Cardiac fibroblast (primary cell): ENCODE data around the gene CCDC184.

Experiments
- DNase-seq, 2 donors: peaks; one replicate each; pipeline versions ENCODE4 v3.0.0 to v3.0.0-alpha.2; 2010; ENCODE audit warnings: low read depth in 2 of 2
- H3K4me3 ChIP-seq, 2 donors: replicated peaks in 1 of 2; 1 replicate in 1 of 2; 2 replicates in 1 of 2; pipeline ENCODE4 v1.5.1; 2011; ENCODE audit warnings: low read depth in 2 of 2, low read length in 2 of 2, mild to moderate bottlenecking in 2 of 2, moderate library complexity in 1 of 2
- TF ChIP-seq, protein P1 (sequence below): IDR thresholded peaks from one replicate; pipeline ENCODE4 v1.5.1; 2011; ENCODE audit warnings: low read depth, mild to moderate bottlenecking, low read length, inconsistent platforms

CCDC184 gene

DNA sequence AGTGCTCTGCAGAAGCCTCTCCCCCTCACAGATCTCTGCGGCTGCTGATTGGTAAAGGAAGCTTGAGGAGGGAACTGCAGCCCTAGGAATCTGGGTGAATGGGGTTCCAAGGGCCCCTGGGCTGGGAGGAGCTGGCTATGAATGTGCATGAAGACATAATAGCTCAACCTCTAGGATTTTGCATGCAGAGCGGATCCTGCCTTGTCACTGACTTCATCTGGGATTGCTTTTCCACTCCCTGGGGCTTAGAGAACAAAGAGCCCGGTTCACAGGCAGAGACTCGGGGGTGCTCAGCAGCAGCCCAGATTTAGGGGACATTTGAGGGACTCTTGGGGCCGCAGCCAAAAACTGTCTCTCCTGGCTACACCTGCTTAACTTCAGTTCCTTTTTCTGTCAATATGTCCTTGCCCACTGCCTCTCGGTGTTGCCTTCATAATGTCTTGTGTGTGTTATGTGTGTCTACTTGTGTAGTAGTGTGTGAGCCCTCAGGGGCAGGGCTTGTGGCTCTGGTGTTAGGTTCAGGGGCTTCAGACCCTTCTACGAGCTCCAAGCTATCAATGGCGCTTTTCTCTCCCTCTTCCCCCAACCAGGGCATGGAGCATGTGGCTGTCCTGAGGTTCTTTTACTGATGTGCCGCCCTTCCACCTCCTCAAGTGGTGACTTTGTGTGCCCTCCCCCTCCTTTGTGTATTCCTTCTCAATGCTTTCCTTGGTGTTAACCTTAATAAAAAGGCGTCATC lies 1.9 kb downstream of the CCDC184 start:
- H3K4me3 ChIP-seq: no peak overlapping the region
- TF ChIP-seq, protein P1, sequence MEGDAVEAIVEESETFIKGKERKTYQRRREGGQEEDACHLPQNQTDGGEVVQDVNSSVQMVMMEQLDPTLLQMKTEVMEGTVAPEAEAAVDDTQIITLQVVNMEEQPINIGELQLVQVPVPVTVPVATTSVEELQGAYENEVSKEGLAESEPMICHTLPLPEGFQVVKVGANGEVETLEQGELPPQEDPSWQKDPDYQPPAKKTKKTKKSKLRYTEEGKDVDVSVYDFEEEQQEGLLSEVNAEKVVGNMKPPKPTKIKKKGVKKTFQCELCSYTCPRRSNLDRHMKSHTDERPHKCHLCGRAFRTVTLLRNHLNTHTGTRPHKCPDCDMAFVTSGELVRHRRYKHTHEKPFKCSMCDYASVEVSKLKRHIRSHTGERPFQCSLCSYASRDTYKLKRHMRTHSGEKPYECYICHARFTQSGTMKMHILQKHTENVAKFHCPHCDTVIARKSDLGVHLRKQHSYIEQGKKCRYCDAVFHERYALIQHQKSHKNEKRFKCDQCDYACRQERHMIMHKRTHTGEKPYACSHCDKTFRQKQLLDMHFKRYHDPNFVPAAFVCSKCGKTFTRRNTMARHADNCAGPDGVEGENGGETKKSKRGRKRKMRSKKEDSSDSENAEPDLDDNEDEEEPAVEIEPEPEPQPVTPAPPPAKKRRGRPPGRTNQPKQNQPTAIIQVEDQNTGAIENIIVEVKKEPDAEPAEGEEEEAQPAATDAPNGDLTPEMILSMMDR: no peak
- no peak for DNase-seq

DNA sequence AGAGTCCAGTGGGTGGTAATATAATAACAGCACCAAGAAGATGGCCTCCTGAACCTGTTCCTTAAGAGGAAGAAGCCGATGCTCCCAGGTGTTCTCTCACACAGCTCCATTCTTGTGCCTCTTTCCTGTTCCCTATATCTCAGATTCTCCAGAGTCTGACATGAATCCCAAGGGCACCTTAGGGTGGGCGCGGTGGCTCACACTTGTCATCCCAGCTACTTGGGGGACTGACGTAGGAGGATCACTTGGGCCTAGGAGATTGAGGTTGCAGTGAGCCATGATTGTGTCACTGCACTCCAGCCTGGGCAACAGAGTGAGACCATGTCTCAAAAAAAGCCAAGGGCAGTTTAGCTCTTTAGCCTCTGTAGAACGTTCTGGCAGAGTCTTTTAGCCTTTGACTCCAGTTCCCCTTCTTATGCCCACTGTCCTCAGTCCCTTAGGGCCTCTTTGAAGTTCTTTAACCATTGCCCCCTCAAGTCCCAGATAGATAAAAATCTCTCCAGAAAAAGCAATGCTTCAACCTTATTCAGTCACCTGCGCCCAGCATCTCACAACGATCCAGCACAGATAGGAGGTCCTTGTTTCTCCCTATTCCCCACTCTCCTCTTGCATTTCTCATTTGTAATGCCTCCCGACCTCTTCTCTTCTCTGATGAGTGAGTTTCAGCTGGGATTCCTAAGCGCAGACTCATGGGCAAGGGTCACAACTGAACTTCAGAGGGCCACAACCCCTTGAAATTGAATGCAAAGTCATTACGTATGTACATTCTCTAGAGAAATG lies 4.7 kb downstream of the CCDC184 start:
- H3K4me3 ChIP-seq: no peak overlapping the region
- no peak for DNase-seq
- TF ChIP-seq, protein P1: no peak

DNA sequence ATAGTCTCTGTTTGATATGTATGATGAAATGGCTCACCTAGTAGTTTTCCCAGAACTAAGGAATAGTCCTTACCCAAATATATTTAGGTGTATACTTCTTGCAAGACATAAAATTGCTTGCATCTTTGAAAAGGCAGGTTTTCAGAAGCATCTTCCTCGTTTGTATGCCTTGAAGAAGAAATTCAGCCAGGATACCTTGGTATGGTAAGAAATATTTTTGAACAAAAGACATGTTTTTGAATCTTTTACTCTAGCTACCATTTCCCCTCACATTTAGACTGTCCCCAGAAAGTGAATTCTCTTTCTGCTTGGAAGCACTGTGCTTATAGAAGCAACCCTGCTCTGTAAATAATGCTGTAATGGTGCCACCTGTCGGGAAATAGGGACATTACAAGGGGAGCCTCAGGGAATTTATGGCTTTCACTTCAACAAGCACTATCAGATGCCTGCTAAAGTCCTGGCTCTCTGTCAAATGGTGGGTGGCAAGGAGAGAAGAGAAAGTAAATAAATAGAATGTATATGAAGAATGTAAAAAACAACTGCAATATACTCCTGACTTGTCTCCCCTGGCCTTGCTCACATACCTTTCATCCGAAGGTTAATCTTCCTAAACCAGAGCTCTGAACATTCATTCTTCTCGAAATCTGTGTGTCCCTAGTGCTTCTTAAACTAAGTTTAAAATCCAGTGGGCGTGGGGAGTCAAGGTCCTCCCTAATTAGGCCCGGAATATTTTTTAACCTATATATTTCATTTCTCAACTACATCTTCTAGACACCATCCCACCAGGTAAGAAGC lies 6.1 kb downstream of the CCDC184 start:
- TF ChIP-seq, protein P1: peak; percentile 88
- no peak overlapping the region for H3K4me3 ChIP-seq
- DNase-seq: peak; percentile 81

DNA sequence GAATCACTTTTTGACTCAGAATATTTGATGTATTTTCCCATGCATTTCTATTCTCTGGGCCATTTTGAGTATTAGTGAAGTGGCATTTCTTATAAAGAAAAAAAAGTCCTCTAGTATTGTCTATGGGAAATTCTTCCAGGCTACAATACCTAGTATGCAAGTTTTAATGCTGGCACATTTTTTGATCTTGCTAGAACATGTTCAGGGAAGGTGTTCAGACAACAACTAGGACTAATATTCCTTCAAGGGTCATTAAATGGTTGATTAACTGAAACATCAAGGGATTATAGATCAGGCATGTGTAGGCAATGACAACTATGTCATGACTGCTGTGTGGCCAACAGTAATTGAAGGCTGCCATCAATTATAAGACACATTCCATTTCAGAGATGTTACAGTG lies 7.7 kb downstream of the CCDC184 start:
- no peak overlapping the region for H3K4me3 ChIP-seq
- DNase-seq: no peak
- TF ChIP-seq, protein P1: no peak

DNA sequence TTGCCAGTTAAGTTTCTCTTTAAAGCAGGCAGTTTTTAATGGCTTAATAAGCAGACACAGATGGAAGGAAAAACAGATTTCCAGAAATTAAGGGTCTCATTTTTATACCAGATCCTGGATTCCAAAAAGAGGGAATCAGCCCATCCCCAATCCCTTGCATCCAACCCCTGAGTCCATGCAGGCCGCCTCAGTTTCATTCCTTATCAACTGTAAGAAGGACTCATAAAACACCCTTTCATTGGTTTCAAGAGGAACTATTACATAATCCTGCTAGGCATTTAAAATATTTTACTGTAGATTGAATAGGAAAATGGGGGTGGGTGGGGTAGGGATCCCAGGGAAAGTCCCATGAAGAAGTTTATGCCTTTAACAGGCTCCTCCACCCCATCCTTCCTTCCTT lies 9.4 kb downstream of the CCDC184 start:
- TF ChIP-seq, protein P1: no peak
- DNase-seq: no peak
- no peak overlapping the region for H3K4me3 ChIP-seq

DNA sequence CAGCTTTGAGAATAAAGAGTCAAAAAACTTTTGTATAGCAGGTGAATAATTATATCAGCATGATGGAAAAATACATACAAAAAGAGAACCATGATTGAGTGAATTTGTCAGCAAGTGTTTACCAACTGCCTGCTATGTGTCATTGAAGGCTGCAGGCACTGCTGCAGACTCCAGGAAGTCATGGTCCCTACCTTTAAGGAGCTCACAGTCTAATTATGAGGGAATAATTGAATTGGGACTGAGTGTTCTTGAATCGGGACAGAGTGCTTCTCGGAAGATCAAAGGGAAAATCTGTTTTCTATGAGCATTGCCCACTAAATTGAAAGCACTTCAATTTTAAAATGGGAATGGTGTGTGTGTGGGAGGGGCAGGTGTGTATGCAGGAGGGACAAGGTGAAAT lies 10.2 kb downstream of the CCDC184 start:
- TF ChIP-seq, protein P1: no peak
- H3K4me3 ChIP-seq: no peak overlapping the region
- no peak for DNase-seq
